GM12878 (cell line): ENCODE data around the gene DIAPH1. TPM values are rescaled to one million over a fixed set of nuclear protein-coding genes. Genes with fewer than 3 reads are reported as not detected.

Experiments used
- ATAC-seq: fragments of 200-7000 bp; cut with Tn5 transposase; 3 replicates; pipeline ENCODE4 v1.9.1; 2020; ENCODE audit warnings: mild to moderate bottlenecking, moderate library complexity
- BruUV-seq: library from RNA; stranded (reverse); fragments of 400-500 nt; replicated peaks from 2 replicates; lab custom pipeline; 2021; lab: Mats Ljungman, UMichigan
- CTCF ChIA-PET: fragments of 300-600 bp; sonication (Branson Sonifier 250); formaldehyde crosslinking; extraction: SDS; loops from one replicate; lab custom pipeline; 2021; ENCODE audit warnings: inconsistent platforms; lab: Yijun Ruan, JAX
- POLR2A ChIA-PET: fragments of 350-600 bp; formaldehyde crosslinking; extraction: SDS; loops from one replicate; lab custom pipeline; 2021; ENCODE audit warnings: inconsistent platforms; lab: Charles Lee
- RAD21 ChIA-PET: fragments of 300-600 bp; sonication (Branson Sonifier 250); formaldehyde crosslinking; loops from one replicate; lab custom pipeline; 2023; ENCODE audit warnings: antibody characterized with exemption; ENCODE audit not compliant: unreplicated experiment; lab: Charles Lee
- SMC1A ChIA-PET: fragments of 300-600 bp; sonication (Branson Sonifier 250); formaldehyde crosslinking; loops from one replicate; lab custom pipeline; 2023; ENCODE audit not compliant: unreplicated experiment, uncharacterized antibody; lab: Charles Lee
- DNase-seq: peaks from one replicate; pipeline ENCODE4 v3.0.0-alpha.2; 2011; ENCODE audit warnings: low read depth, low spot score
- FAIRE-seq: peaks from 3 replicates; lab custom pipeline; 2011; peaks lifted over from hg19 to GRCh38; lab: Jason Lieb, UNC
- H2AFZ ChIP-seq: 2 replicates; pipeline ENCODE4 v1.6.0; 2011; ENCODE audit warnings: low read depth, low read length, control low read depth; ENCODE audit not compliant: control insufficient read depth
- H3K27ac ChIP-seq: 2 replicates; pipeline ENCODE4 v1.5.1; 2011; ENCODE audit warnings: control low read depth; ENCODE audit not compliant: control insufficient read depth, insufficient read depth
- H3K27me3 ChIP-seq, 2 experiments: replicated peaks in 1 of 2; 2 replicates each; pipeline versions ENCODE4 v1.6.0 to v1.6.1; 2011; ENCODE audit warnings: low read length in 1 of 2; ENCODE audit not compliant: control insufficient read depth in 2 of 2, insufficient read depth in 2 of 2
- H3K36me3 ChIP-seq, 2 experiments: 2 replicates each; pipeline ENCODE4 v1.5.1; 2011; ENCODE audit warnings: low read length in 1 of 2; ENCODE audit not compliant: control insufficient read depth in 2 of 2, insufficient read depth in 2 of 2
- H3K4me1 ChIP-seq: 2 replicates; pipeline ENCODE4 v1.6.1; 2011; ENCODE audit warnings: mild to moderate bottlenecking, low read length, moderate library complexity, mixed read lengths; ENCODE audit not compliant: control insufficient read depth, insufficient read depth
- H3K4me2 ChIP-seq: 2 replicates; pipeline ENCODE4 v1.6.0; 2011; ENCODE audit warnings: control low read depth; ENCODE audit not compliant: control insufficient read depth, insufficient read depth
- H3K4me3 ChIP-seq: fragments of 200-600 bp; sonication (generic); 2 replicates; pipeline ENCODE4 v1.5.1; 2016
- H3K79me2 ChIP-seq: 2 replicates; pipeline ENCODE4 v1.6.0; 2011; ENCODE audit warnings: low read length; ENCODE audit not compliant: control insufficient read depth, insufficient read depth
- H3K9ac ChIP-seq: 2 replicates; pipeline ENCODE4 v1.8.0; 2011; ENCODE audit warnings: low read length, control low read depth, mixed read lengths; ENCODE audit not compliant: control insufficient read depth, insufficient read depth
- H3K9me3 ChIP-seq: replicated peaks from 3 replicates; pipeline ENCODE4 v1.5.1; 2011; ENCODE audit warnings: mild to moderate bottlenecking, low read length; ENCODE audit not compliant: control insufficient read depth, insufficient read depth
- H4K20me1 ChIP-seq: 2 replicates; pipeline ENCODE4 v1.6.0; 2011; ENCODE audit not compliant: control insufficient read depth, insufficient read depth
- ATF3 ChIP-seq: IDR thresholded peaks from 2 replicates; pipeline ENCODE4 v1.6.1; 2011; ENCODE audit warnings: low read depth, mild to moderate bottlenecking, low read length, moderate library complexity, borderline replicate concordance; ENCODE audit errors: extremely low read depth
- BACH1 ChIP-seq: fragments of 450-650 bp; IDR thresholded peaks from 2 replicates; pipeline ENCODE4 v1.6.1; 2017; ENCODE audit warnings: mild to moderate bottlenecking, borderline replicate concordance
- BRCA1 ChIP-seq: IDR thresholded peaks from 2 replicates; pipeline ENCODE4 v1.6.1; 2011; ENCODE audit warnings: low read depth, low read length, improper control_type of control experiment
- CHD2 ChIP-seq: IDR thresholded peaks from 2 replicates; pipeline ENCODE4 v1.6.1; 2011; ENCODE audit warnings: low read depth, low read length, improper control_type of control experiment, borderline replicate concordance
- CHD4 ChIP-seq: fragments of 200-600 bp; sonication (generic); IDR thresholded peaks from 2 replicates; pipeline ENCODE4 v1.6.1; 2016; ENCODE audit warnings: mild to moderate bottlenecking
- ELK1 ChIP-seq: IDR thresholded peaks from 2 replicates; pipeline ENCODE4 v1.6.1; 2012; ENCODE audit warnings: low read depth, low read length, improper control_type of control experiment
- FOS ChIP-seq: IDR thresholded peaks from 3 replicates; pipeline ENCODE4 v1.6.1; 2011; ENCODE audit warnings: borderline replicate concordance; ENCODE audit not compliant: insufficient read length; ENCODE audit errors: extremely low read depth
- IKZF1 ChIP-seq: fragments of 450-650 bp; conservative IDR thresholded peaks from 2 replicates; pipeline ENCODE4 v1.6.1; 2017; ENCODE audit warnings: antibody characterized with exemption, mild to moderate bottlenecking
- MTA3 ChIP-seq: IDR thresholded peaks from 2 replicates; pipeline ENCODE4 v1.6.1; 2012; ENCODE audit warnings: low read length, inconsistent platforms, borderline replicate concordance
- POLR2AphosphoS2 ChIP-seq: IDR thresholded peaks from 2 replicates; pipeline ENCODE4 v1.6.1; 2011; ENCODE audit warnings: low read depth, mild to moderate bottlenecking, low read length, improper control_type of control experiment, moderate library complexity
- PRDM15 ChIP-seq: fragments of 450-650 bp; formaldehyde crosslinking; IDR thresholded peaks from 2 replicates; pipeline ENCODE4 v1.4.0; 2020; ENCODE audit warnings: mild to moderate bottlenecking, moderate library complexity
- TBL1XR1 ChIP-seq: IDR thresholded peaks from 2 replicates; pipeline ENCODE4 v1.6.1; 2012; ENCODE audit warnings: low read depth, low read length, improper control_type of control experiment
- ZNF274 ChIP-seq: IDR thresholded peaks from one replicate; pipeline ENCODE4 v1.8.0; 2011; ENCODE audit not compliant: insufficient read length, insufficient read depth
- WGBS: methylation state at CpG from one replicate; pipeline ENCODE4 v1.1.6; 2016; ENCODE audit warnings: low lambda C conversion rate; ENCODE audit not compliant: insufficient replicate concordance, insufficient coverage; ENCODE audit errors: missing lambda C conversion rate; 5-methylcytosine and 5-hydroxymethylcytosine counted together
- in situ Hi-C: fragments of 300-500 bp; cut with MboI; formaldehyde crosslinking; loops from 9 replicates; pipeline ENCODE4 v1.14.3; 2018; ENCODE audit warnings: mixed read lengths
- intact Hi-C: fragments of 100-400 bp; cut with micrococcal nuclease; formaldehyde crosslinking; loops from one replicate; pipeline ENCODE4 v1.14.2; 2022; ENCODE audit not compliant: unreplicated experiment
- polyA plus RNA-seq, 11 experiments: library from polyadenylated mRNA; depleted of rRNA in 4 of 11; unstranded in 6 of 11; stranded (reverse) in 5 of 11; fragments of >200 nt; fragmentation: Nextera tagmentation in 4 of 11; fragmentation: Illumina TruSeq in 1 of 11; extraction: Ambion mirVana in 4 of 11; extraction: Trizol in 1 of 11; gene quantifications; 1 replicate in 1 of 11; 2 replicates in 10 of 11; pipeline versions ENCODE4 v1.2.1 to v1.2.3, GENCODE V29; 2011 to 2016; ENCODE audit warnings: inconsistent platforms in 2 of 11, missing spikeins in 2 of 11, low read depth in 1 of 11
- total RNA-seq, 4 experiments: library from RNA; depleted of rRNA in 3 of 4; stranded (reverse); fragments of >200 nt in 3 of 4; fragmentation: Illumina TruSeq in 1 of 4; extraction: Trizol in 1 of 4; gene quantifications; 2 replicates each; pipeline versions ENCODE4 v1.2.1 to v1.2.3, GENCODE V29; 2013 to 2021

DIAPH1 gene
- total and polyA plus RNA-seq, 10 of the 15 experiments (the other 5 are each of a cell fraction or from before 2014, with no cell fraction given), result 37.8 to 168 (median 59.0) TPM

DNA sequence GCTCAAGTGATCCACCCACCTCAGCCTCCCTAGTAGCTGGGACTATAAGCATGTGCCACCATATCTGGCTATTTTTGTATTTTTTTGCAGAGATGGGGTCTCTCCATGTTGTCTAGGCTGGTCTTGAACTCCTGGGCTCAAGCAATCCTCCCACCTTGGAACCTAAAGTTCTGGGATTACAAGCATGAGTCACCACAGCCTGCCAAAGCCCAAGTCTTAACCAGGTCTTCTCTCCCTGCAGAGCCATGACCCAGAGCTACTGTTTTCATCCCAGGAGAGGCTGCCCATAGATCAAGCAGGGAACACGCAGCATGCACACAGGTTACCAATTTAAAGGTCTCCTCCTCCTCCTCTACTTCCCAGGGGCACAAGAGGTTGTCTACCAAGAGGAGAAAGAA is 100.2 kb downstream of the DIAPH1 start:
- H3K79me2 ChIP-seq, result no peaks in the 10 kb centered on the region
- no peak overlapping the region for H3K4me3 ChIP-seq
- no peak overlapping the region for H3K9ac ChIP-seq
- no peak overlapping the region for H3K4me2 ChIP-seq
- ChIA-PET POLR2A (interaction anchor here (0.6 to 1.0 kb wide), 2 partner anchors 118 to 611 kb away, joined by 3 read pairs; partner anchors contain the start of genes HDAC3 and RELL2), SMC1A (interaction anchor here (0.6 to 1.2 kb wide), 3 partner anchors 10 to 248 kb away, joined by 3 to 4 read pairs (median 4); no protein-coding TSS in a partner anchor)
- no TSS peak for BruUV-seq
- ATAC-seq, result no peak
- no peak overlapping the region for H3K27ac ChIP-seq
- 100% methylated on average over 1 of the region's 1 CpG for WGBS
- no peak for TF ChIP-seq IKZF1
- no peak for TF ChIP-seq ZNF274
- TF ChIP-seq TBL1XR1, result no peak
- no peak for TF ChIP-seq PRDM15 (CRISPR knock-in tag)
- no peak for TF ChIP-seq ATF3
- TF ChIP-seq CHD2, result no peak
- no peak for TF ChIP-seq MTA3
- no peak for TF ChIP-seq CHD4
- TF ChIP-seq BACH1, result no peak
- TF ChIP-seq BRCA1, result no peak
- no peak for TF ChIP-seq FOS
- no peak for TF ChIP-seq POLR2AphosphoS2
- TF ChIP-seq ELK1, result no peak
- TF ChIP-seq, all 136 proteins: peak for 0
- in situ Hi-C loops, result no loop called here
- peaks cover 13 to 46% of the 10 kb centered on the region in 2 experiments for H3K36me3 ChIP-seq
- CTCF ChIA-PET, result interaction anchor here (0.9 to 1.6 kb wide), 3 partner anchors 44 to 105 kb away, joined by 4 to 6 read pairs (median 5); partner anchors contain the start of genes PCDHGA10 and PCDHGC3
- RAD21 ChIA-PET, result interaction anchor here (0.6 to 1.6 kb wide), 2 partner anchors 9 to 43 kb away, joined by 3 to 5 read pairs; partner anchors contain the start of gene PCDHGC3
- peaks cover 28% of the 10 kb centered on the region for H3K4me1 ChIP-seq
- H3K27me3 ChIP-seq, result no peaks in the 10 kb centered on the region
- no peaks in the 10 kb centered on the region for H4K20me1 ChIP-seq
- no peak for DNase-seq
- intact Hi-C loops, result no loop called here
- H3K9me3 ChIP-seq, result no peaks in the 10 kb centered on the region
- FAIRE-seq, result no peak
- H2AFZ ChIP-seq, result no peak overlapping the region
